ENCODE data around the gene GPC6. TPM values are rescaled to one million over a fixed set of nuclear protein-coding genes. Genes with fewer than 3 reads are reported as not detected.

The GPC6 gene
- total RNA-seq, 1 donor from 2014 or later = 5.5 TPM

- Histone ChIP-seq H3K4me3 (ENCODE audit: low read depth, low read length) (no peak overlapping the region), H3K36me3 (ENCODE audit: control insufficient read depth, insufficient read depth, low read length) (no peaks in the 10 kb centered on the region), H3K27me3 (ENCODE audit: control insufficient read depth, insufficient read depth, low read length) (no peaks in the 10 kb centered on the region)
- TF ChIP-seq, protein P1, sequence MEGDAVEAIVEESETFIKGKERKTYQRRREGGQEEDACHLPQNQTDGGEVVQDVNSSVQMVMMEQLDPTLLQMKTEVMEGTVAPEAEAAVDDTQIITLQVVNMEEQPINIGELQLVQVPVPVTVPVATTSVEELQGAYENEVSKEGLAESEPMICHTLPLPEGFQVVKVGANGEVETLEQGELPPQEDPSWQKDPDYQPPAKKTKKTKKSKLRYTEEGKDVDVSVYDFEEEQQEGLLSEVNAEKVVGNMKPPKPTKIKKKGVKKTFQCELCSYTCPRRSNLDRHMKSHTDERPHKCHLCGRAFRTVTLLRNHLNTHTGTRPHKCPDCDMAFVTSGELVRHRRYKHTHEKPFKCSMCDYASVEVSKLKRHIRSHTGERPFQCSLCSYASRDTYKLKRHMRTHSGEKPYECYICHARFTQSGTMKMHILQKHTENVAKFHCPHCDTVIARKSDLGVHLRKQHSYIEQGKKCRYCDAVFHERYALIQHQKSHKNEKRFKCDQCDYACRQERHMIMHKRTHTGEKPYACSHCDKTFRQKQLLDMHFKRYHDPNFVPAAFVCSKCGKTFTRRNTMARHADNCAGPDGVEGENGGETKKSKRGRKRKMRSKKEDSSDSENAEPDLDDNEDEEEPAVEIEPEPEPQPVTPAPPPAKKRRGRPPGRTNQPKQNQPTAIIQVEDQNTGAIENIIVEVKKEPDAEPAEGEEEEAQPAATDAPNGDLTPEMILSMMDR (IDR thresholded peaks at IDR 0.05; ENCODE audit: insufficient read depth, low read length, severe bottlenecking) = no peak
- DNase-seq (ENCODE audit: low read depth) (peak; percentile 67), FAIRE-seq (no peak)
Measured at GRCh38 chr13:93843082-93843481, 616.5 kb downstream of the GPC6 start.

DNA sequence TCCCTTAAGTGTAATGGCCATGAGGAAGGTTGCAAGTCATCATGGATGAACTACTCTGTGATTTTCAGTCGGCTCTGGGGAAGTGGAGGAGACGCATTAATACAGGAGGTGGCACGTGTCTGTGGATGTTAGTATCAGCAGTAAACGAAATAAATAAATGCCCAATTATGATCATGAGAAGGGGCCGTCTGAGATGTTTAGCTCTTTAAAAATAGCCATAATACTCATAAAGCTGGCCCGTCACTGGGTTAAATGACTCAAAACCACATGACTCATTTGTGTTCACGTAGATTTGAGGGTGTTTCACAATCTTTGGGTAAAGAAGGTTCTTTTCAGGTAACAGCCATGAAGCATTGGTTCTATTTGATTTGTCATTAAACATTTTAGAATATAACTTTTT is 620.6 kb downstream of the GPC6 start:
- no peaks in the 10 kb centered on the region for H3K36me3 ChIP-seq (ENCODE audit: control insufficient read depth, insufficient read depth, low read length)
- peak; percentile 72 for DNase-seq (ENCODE audit: low read depth)
- H3K4me3 ChIP-seq (ENCODE audit: low read depth, low read length) = no peak overlapping the region
- FAIRE-seq = no peak
- H3K27me3 ChIP-seq (ENCODE audit: control insufficient read depth, insufficient read depth, low read length) = no peaks in the 10 kb centered on the region
- TF ChIP-seq, protein P1 (IDR thresholded peaks at IDR 0.05; ENCODE audit: insufficient read depth, low read length, severe bottlenecking) = no peak

GRCh38 chr13:93848247-93848646 is 621.6 kb downstream of the GPC6 start:
- H3K36me3 ChIP-seq (ENCODE audit: control insufficient read depth, insufficient read depth, low read length) = no peaks in the 10 kb centered on the region
- TF ChIP-seq, protein P1 (IDR thresholded peaks at IDR 0.05; ENCODE audit: insufficient read depth, low read length, severe bottlenecking) = no peak
- FAIRE-seq (no peak), DNase-seq (ENCODE audit: low read depth) (no peak)
- no peaks in the 10 kb centered on the region for H3K27me3 ChIP-seq (ENCODE audit: control insufficient read depth, insufficient read depth, low read length)
- no peak overlapping the region for H3K4me3 ChIP-seq (ENCODE audit: low read depth, low read length)

- Histone ChIP-seq H3K4me3 (ENCODE audit: low read depth, low read length) (no peak overlapping the region), H3K27me3 (ENCODE audit: control insufficient read depth, insufficient read depth, low read length) (no peaks in the 10 kb centered on the region), H3K36me3 (ENCODE audit: control insufficient read depth, insufficient read depth, low read length) (no peaks in the 10 kb centered on the region)
- TF ChIP-seq, protein P1 (IDR thresholded peaks at IDR 0.05; ENCODE audit: insufficient read depth, low read length, severe bottlenecking) = no peak
- FAIRE-seq (no peak), DNase-seq (ENCODE audit: low read depth) (no peak)
Measured at GRCh38 chr13:93851236-93851635, 624.6 kb downstream of the GPC6 start.

DNA sequence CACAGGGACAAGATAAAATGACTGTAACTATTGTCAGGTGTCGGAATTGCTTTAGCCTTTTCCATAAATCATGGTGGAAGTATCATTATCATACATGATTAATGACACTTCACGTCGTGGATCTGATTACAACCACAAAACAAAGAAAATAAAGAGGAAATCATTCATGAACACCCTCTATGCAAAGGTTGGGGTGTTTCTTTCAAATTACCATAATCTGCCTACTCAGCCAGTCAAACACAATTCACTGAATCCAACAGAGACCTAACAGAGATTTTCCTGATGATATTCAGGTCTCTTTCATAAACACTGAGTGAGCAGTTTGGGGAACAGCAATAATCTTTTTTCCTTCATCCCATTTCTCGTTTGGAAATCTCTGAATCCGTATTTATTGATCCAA is 627.3 kb downstream of the GPC6 start:
- DNase-seq (ENCODE audit: low read depth) (no peak), FAIRE-seq (no peak)
- TF ChIP-seq, protein P1 (IDR thresholded peaks at IDR 0.05; ENCODE audit: insufficient read depth, low read length, severe bottlenecking) = no peak

GRCh38 chr13:93857126-93857525 is 630.5 kb downstream of the GPC6 start:
- TF ChIP-seq, protein P1 (IDR thresholded peaks at IDR 0.05; ENCODE audit: insufficient read depth, low read length, severe bottlenecking) = no peak
- Histone ChIP-seq H3K4me3 (ENCODE audit: low read depth, low read length) (no peak overlapping the region), H3K36me3 (ENCODE audit: control insufficient read depth, insufficient read depth, low read length) (no peaks in the 10 kb centered on the region), H3K27me3 (ENCODE audit: control insufficient read depth, insufficient read depth, low read length) (no peaks in the 10 kb centered on the region)
- DNase-seq (ENCODE audit: low read depth) = peak; percentile 36
- no peak for FAIRE-seq

More for the DNA sequence above, 627.3 kb downstream of the GPC6 start:
- Histone ChIP-seq H3K27me3 (ENCODE audit: control insufficient read depth, insufficient read depth, low read length) (no peaks in the 10 kb centered on the region), H3K4me3 (ENCODE audit: low read depth, low read length) (no peak overlapping the region), H3K36me3 (ENCODE audit: control insufficient read depth, insufficient read depth, low read length) (no peaks in the 10 kb centered on the region)
